ENCODE measurements around the gene CAVIN1.
"Not testable (repeated sequence)": the region's sequence is repeated elsewhere in the genome, so short reads cannot be mapped to it uniquely, and the experiment has no call there.

The CAVIN1 gene

GRCh38 chr17:42422958-42423712 is at the start of gene CAVIN1:
CAVIN1 (minus strand) TSS chr17:42423256; CDS start chr17:42423097, 159 bp downstream.
- peak; percentile 86 for DNase-seq (ENCODE audit: low spot score)

- no peak for DNase-seq (ENCODE audit: low spot score)
Observed at GRCh38 chr17:42467889-42468288, 44.8 kb upstream of the CAVIN1 start.

- no peak for DNase-seq (ENCODE audit: low spot score)
Observed at GRCh38 chr17:42463976-42464400, 40.9 kb upstream of the CAVIN1 start.

GRCh38 chr17:42460371-42460770 is 37.3 kb upstream of the CAVIN1 start:
- DNase-seq (ENCODE audit: low spot score): peak; percentile 68

GRCh38 chr17:42459801-42460281 is 36.8 kb upstream of the CAVIN1 start:
- peak; percentile 78 for DNase-seq (ENCODE audit: low spot score)

GRCh38 chr17:42459256-42459800 is 36.3 kb upstream of the CAVIN1 start:
- peak; percentile 82 for DNase-seq (ENCODE audit: low spot score)

GRCh38 chr17:42458497-42459255 is 35.6 kb upstream of the CAVIN1 start, which contains the start of gene ATP6V0A1:
ATP6V0A1 (plus strand) TSS chr17:42458878; CDS start chr17:42460895, 2,017 bp downstream.
- DNase-seq (ENCODE audit: low spot score): peak; percentile 80

- peak; percentile 70 for DNase-seq (ENCODE audit: low spot score)
Observed at GRCh38 chr17:42457107-42457792, 34.2 kb upstream of the CAVIN1 start.

GRCh38 chr17:42456223-42457106 is 33.4 kb upstream of the CAVIN1 start:
- peak; percentile 82 for DNase-seq (ENCODE audit: low spot score)

- not testable (repeated sequence) for DNase-seq (ENCODE audit: low spot score)
Observed at GRCh38 chr17:42454987-42455386, 31.9 kb upstream of the CAVIN1 start.

- DNase-seq (ENCODE audit: low spot score): peak; percentile 57
Observed at GRCh38 chr17:42453439-42453838, 30.4 kb upstream of the CAVIN1 start.

- not testable (repeated sequence) for DNase-seq (ENCODE audit: low spot score)
Observed at GRCh38 chr17:42451270-42451669, 28.2 kb upstream of the CAVIN1 start.

GRCh38 chr17:42449838-42450237 is 26.8 kb upstream of the CAVIN1 start:
- not testable (repeated sequence) for DNase-seq (ENCODE audit: low spot score)

GRCh38 chr17:42449176-42449575 is 26.1 kb upstream of the CAVIN1 start:
- DNase-seq (ENCODE audit: low spot score): not testable (repeated sequence)

- DNase-seq (ENCODE audit: low spot score): no peak
Observed at GRCh38 chr17:42442196-42442565, 19.1 kb upstream of the CAVIN1 start.

- no peak for DNase-seq (ENCODE audit: low spot score)
Observed at GRCh38 chr17:42441371-42442195, 18.5 kb upstream of the CAVIN1 start.

GRCh38 chr17:42438600-42439567 is 15.8 kb upstream of the CAVIN1 start:
- no peak for DNase-seq (ENCODE audit: low spot score)

GRCh38 chr17:42436391-42436790 is 13.3 kb upstream of the CAVIN1 start:
- DNase-seq (ENCODE audit: low spot score): no peak

- no peak for DNase-seq (ENCODE audit: low spot score)
Observed at GRCh38 chr17:42431758-42432161, 8.7 kb upstream of the CAVIN1 start.

Measured in pons (tissue), 1 donor.